NB4 (cell line): ENCODE data around the gene PRUNE2.

Experiments used
- CTCF ChIP-seq: IDR thresholded peaks from one replicate; pipeline ENCODE4 v1.5.1; 2012; ENCODE audit warnings: low read depth, low read length
- POLR2A ChIP-seq: IDR thresholded peaks from 2 replicates; pipeline ENCODE4 v1.6.1; 2011; ENCODE audit warnings: mild to moderate bottlenecking; ENCODE audit not compliant: insufficient read length; ENCODE audit errors: extremely low read depth

GRCh38 chr9:76629205-76629990 lies 276.5 kb downstream of the PRUNE2 start:
- TF ChIP-seq POLR2A (no peak), CTCF (no peak)
